Loucy (cell line): ENCODE data around the gene PRKCG.

Experiments used
- CTCF ChIP-seq: fragments of 200-600 bp; sonication (generic); conservative IDR thresholded peaks from 2 replicates; pipeline ENCODE4 v1.5.1; 2014; ENCODE audit warnings: mild to moderate bottlenecking, antibody characterized with exemption, low read length
- EZH2phosphoT487 ChIP-seq: fragments of 200-600 bp; IDR thresholded peaks from 2 replicates; pipeline ENCODE4 v1.6.1; 2018; ENCODE audit warnings: antibody characterized with exemption, mild to moderate bottlenecking, moderate library complexity, borderline replicate concordance

GRCh38 chr19:53874606-53874990 is 7.4 kb upstream of the PRKCG start:
- TF ChIP-seq CTCF = no peak
- no peak for TF ChIP-seq EZH2phosphoT487
